Measurements from ENCODE around the gene CAV3. TPM values are rescaled to one million over a fixed set of nuclear protein-coding genes. Genes with fewer than 3 reads are reported as not detected.

The CAV3 gene
- total and polyA plus RNA-seq, 2 experiments from 2014 or later: not detected

DNA sequence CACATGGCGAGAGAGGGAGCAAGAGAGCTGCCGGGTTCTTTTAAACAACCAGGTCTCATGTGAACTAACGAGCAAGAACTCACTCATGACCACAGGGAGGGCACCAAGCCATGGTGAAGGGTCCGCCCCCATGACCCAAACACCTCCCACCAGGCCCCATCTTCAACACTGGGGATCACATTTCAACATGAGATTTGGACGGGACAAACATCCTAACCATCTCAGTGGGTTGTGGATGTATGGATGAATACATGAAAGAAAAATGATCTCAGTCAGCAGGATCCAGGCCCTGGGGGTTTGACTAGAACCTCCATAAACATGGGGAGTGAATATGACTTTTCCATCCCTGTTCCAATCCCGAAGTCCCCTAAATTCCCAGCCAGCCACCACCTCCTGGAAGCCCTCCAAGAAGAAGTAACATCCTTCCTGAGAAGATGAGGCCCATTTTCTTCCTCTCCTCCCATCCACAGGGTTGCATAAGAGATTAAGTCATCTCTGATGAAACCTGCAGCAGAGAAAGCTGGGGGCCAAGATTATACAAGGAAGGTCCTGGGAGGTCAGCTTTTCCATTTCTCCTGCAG, 9.5 kb downstream of the CAV3 start:
- peaks cover 31% of the 10 kb centered on the region for H3K4me1 Mint-ChIP-seq
- no peak for TF ChIP-seq CREB1 (CRISPR knock-in tag; IDR thresholded peaks at IDR 0.05; ENCODE audit: low read depth)
- no peak for TF ChIP-seq EZH2 (IDR thresholded peaks at IDR 0.05; ENCODE audit: low read depth, unreplicated experiment)
- no peak for TF ChIP-seq POLR2AphosphoS5 (IDR thresholded peaks at IDR 0.05; ENCODE audit: low read depth)
- 0 out of 4 replicates have a peak, but pooled peaks of 1 of the 2 experiments have one; percentile 4 for TF ChIP-seq CTCF (conservative IDR thresholded peaks at IDR 0.05; ENCODE audit: low read depth in 2 of 2)
- no peak for TF ChIP-seq STAT1 (IDR thresholded peaks at IDR 0.05; ENCODE audit: unreplicated experiment)
- TF ChIP-seq ZNF462 (CRISPR knock-in tag; IDR thresholded peaks at IDR 0.05): no peak
- H4K20me1 ChIP-seq (replicated peaks; ENCODE audit: insufficient read depth): no peaks in the 10 kb centered on the region
- H3K27ac Mint-ChIP-seq: no peak overlapping the region
- H3K27me3 ChIP-seq (ENCODE audit: insufficient read depth): no peaks in the 10 kb centered on the region
- H3K4me2 ChIP-seq: peak overlapping the region; percentile 70; the same call in 1 of the 2 replicates
- H3F3A ChIP-seq (replicated peaks; ENCODE audit: low read depth): no peaks in the 10 kb centered on the region
- no peak overlapping the region for H2AFZ ChIP-seq
- H3K79me2 ChIP-seq (replicated peaks; ENCODE audit: insufficient read depth): no peaks in the 10 kb centered on the region
- ATAC-seq (peak; percentile 13), DNase-seq (ENCODE audit: low spot score) (peak; percentile 28)
- peaks cover 25% of the 10 kb centered on the region for H3K4me1 ChIP-seq (ENCODE audit: insufficient read depth)
- H3K36me3 Mint-ChIP-seq (ENCODE audit: low read depth): no peaks in the 10 kb centered on the region
- peaks cover 16% of the 10 kb centered on the region for H3K27me3 Mint-ChIP-seq (ENCODE audit: insufficient read depth, low read depth, poor library complexity)
- H3K27ac ChIP-seq (ENCODE audit: low read depth): no peak overlapping the region
- H3K9me2 ChIP-seq (ENCODE audit: insufficient read depth): no peaks in the 10 kb centered on the region
- H3K4me3 Mint-ChIP-seq: 0 out of 3 replicates have a peak overlapping the region, but pooled peaks have one; percentile 55
- no peak overlapping the region; the same call in 1 of the 2 replicates for H3K4me3 ChIP-seq
- no peaks in the 10 kb centered on the region for H3K36me3 ChIP-seq (ENCODE audit: insufficient read depth)
- H3K9me3 Mint-ChIP-seq: no peaks in the 10 kb centered on the region

Data from GM23338 (cell line).